IPS-18a (cell line): ENCODE results near the gene ATF7IP.
"Not testable (repeated sequence)": the region's sequence is repeated elsewhere in the genome, so short reads cannot be mapped to it uniquely, and the experiment has no call there.

Experiments used
- H3K27ac ChIP-seq: one replicate; pipeline ENCODE4 v1.5.1; 2013; ENCODE audit warnings: low read length
- H3K27me3 ChIP-seq: one replicate; pipeline ENCODE4 v1.6.1; 2013; ENCODE audit warnings: mild to moderate bottlenecking, low read length; ENCODE audit not compliant: control insufficient read depth, insufficient read depth
- H3K36me3 ChIP-seq: one replicate; pipeline ENCODE4 v1.6.1; 2013; ENCODE audit warnings: low read depth, low read length; ENCODE audit not compliant: control insufficient read depth
- H3K4me1 ChIP-seq: one replicate; pipeline ENCODE4 v1.6.1; 2013; ENCODE audit warnings: low read depth, low read length; ENCODE audit not compliant: control insufficient read depth
- H3K4me3 ChIP-seq: one replicate; pipeline ENCODE4 v1.5.1; 2013; ENCODE audit warnings: low read length
- H3K9ac ChIP-seq: one replicate; pipeline ENCODE4 v1.6.1; 2013; ENCODE audit warnings: mild to moderate bottlenecking, low read length, moderate library complexity
- H3K9me3 ChIP-seq: one replicate; pipeline ENCODE4 v1.6.1; 2013; ENCODE audit warnings: low read depth, low read length; ENCODE audit not compliant: control insufficient read depth

Gene ATF7IP

GRCh38 chr12:14351524-14351923 is 14.0 kb upstream of the ATF7IP start:
- H3K36me3 ChIP-seq, H3K27me3 ChIP-seq, H3K9ac ChIP-seq, H3K4me1 ChIP-seq, H3K4me3 ChIP-seq, H3K27ac ChIP-seq: not testable (repeated sequence)
- peaks cover 14% of the 10 kb centered on the region for H3K9me3 ChIP-seq

- H3K4me1 ChIP-seq, H3K36me3 ChIP-seq, H3K27me3 ChIP-seq, H3K4me3 ChIP-seq, H3K9ac ChIP-seq, H3K27ac ChIP-seq: not testable (repeated sequence)
- peaks cover 14% of the 10 kb centered on the region for H3K9me3 ChIP-seq
Measured at GRCh38 chr12:14352066-14352465, 13.4 kb upstream of the ATF7IP start.

- H3K27me3 ChIP-seq, H3K4me1 ChIP-seq, H3K9ac ChIP-seq, H3K27ac ChIP-seq, H3K36me3 ChIP-seq, H3K4me3 ChIP-seq: not testable (repeated sequence)
- H3K9me3 ChIP-seq = peaks cover 14% of the 10 kb centered on the region
Measured at GRCh38 chr12:14354665-14355064, 10.8 kb upstream of the ATF7IP start.

GRCh38 chr12:14356147-14356546 is 9.3 kb upstream of the ATF7IP start:
- H3K36me3 ChIP-seq = no peaks in the 10 kb centered on the region
- H3K27ac ChIP-seq = no peak overlapping the region
- no peaks in the 10 kb centered on the region for H3K27me3 ChIP-seq
- H3K4me1 ChIP-seq = no peaks in the 10 kb centered on the region
- peaks cover 11% of the 10 kb centered on the region for H3K9me3 ChIP-seq
- H3K4me3 ChIP-seq = no peak overlapping the region
- H3K9ac ChIP-seq = no peak overlapping the region

- Histone ChIP-seq H3K36me3 (no peaks in the 10 kb centered on the region), H3K9ac (no peak overlapping the region), H3K27me3 (no peaks in the 10 kb centered on the region), H3K4me3 (no peak overlapping the region), H3K27ac (no peak overlapping the region), H3K4me1 (no peaks in the 10 kb centered on the region), H3K9me3 (peaks cover 5% of the 10 kb centered on the region)
Measured at GRCh38 chr12:14357486-14357885, 8.0 kb upstream of the ATF7IP start.

GRCh38 chr12:14362352-14362751 is 3.1 kb upstream of the ATF7IP start:
- no peaks in the 10 kb centered on the region for H3K36me3 ChIP-seq
- peaks cover 2% of the 10 kb centered on the region for H3K4me1 ChIP-seq
- no peaks in the 10 kb centered on the region for H3K9me3 ChIP-seq
- H3K4me3 ChIP-seq = no peak overlapping the region
- H3K27ac ChIP-seq = no peak overlapping the region
- H3K27me3 ChIP-seq = no peaks in the 10 kb centered on the region
- no peak overlapping the region for H3K9ac ChIP-seq

- Histone ChIP-seq H3K4me1 (peaks cover 16% of the 10 kb centered on the region), H3K27ac (no peak overlapping the region), H3K9me3 (no peaks in the 10 kb centered on the region), H3K36me3 (peaks cover 4% of the 10 kb centered on the region), H3K4me3 (peak overlapping the region; percentile 85), H3K27me3 (no peaks in the 10 kb centered on the region), H3K9ac (no peak overlapping the region)
Measured at GRCh38 chr12:14364583-14365271, 755 bp upstream of the ATF7IP start.

- Histone ChIP-seq H3K36me3 (peaks cover 4% of the 10 kb centered on the region), H3K9me3 (no peaks in the 10 kb centered on the region), H3K4me3 (peak overlapping the region; percentile 85), H3K27ac (peak overlapping the region; percentile 79), H3K27me3 (no peaks in the 10 kb centered on the region), H3K9ac (peak overlapping the region; percentile 88), H3K4me1 (peaks cover 21% of the 10 kb centered on the region)
Measured at GRCh38 chr12:14366209-14367039, 942 bp downstream of the ATF7IP start.

GRCh38 chr12:14367040-14367661 is 1.7 kb downstream of the ATF7IP start:
- Histone ChIP-seq H3K9me3 (no peaks in the 10 kb centered on the region), H3K27me3 (no peaks in the 10 kb centered on the region), H3K4me1 (peaks cover 28% of the 10 kb centered on the region), H3K4me3 (peak overlapping the region; percentile 85), H3K9ac (peak overlapping the region; percentile 88), H3K36me3 (peaks cover 4% of the 10 kb centered on the region), H3K27ac (peak overlapping the region; percentile 6)

- Histone ChIP-seq H3K4me3 (no peak overlapping the region), H3K36me3 (peaks cover 4% of the 10 kb centered on the region), H3K27ac (no peak overlapping the region), H3K4me1 (peaks cover 44% of the 10 kb centered on the region), H3K9ac (no peak overlapping the region), H3K27me3 (no peaks in the 10 kb centered on the region), H3K9me3 (no peaks in the 10 kb centered on the region)
Measured at GRCh38 chr12:14369311-14369710, 3.8 kb downstream of the ATF7IP start.

GRCh38 chr12:14373217-14373616 is 7.7 kb downstream of the ATF7IP start:
- no peak overlapping the region for H3K27ac ChIP-seq
- peaks cover 52% of the 10 kb centered on the region for H3K4me1 ChIP-seq

More at GRCh38 chr12:14373217-14373616, 7.7 kb downstream of the ATF7IP start:
- Histone ChIP-seq H3K27me3 (no peaks in the 10 kb centered on the region), H3K36me3 (peaks cover 4% of the 10 kb centered on the region), H3K4me3 (no peak overlapping the region), H3K9ac (no peak overlapping the region), H3K9me3 (no peaks in the 10 kb centered on the region)
